ENCODE data around the gene ZNF813.
A peak's percentile ranks its signal among the peaks of the same experiment; 100 is the strongest.

The ZNF813 gene

GRCh38 chr19:53521373-53522202 is 54.1 kb downstream of the ZNF813 start:
- no peak for TF ChIP-seq CTCF (IDR thresholded peaks at IDR 0.05; ENCODE audit: low read depth, low read length)
- H3K4me3 ChIP-seq (ENCODE audit: low read depth, low read length) = peak overlapping the region; percentile 87

- TF ChIP-seq CTCF (IDR thresholded peaks at IDR 0.05; ENCODE audit: low read depth, low read length) = no peak
- H3K4me3 ChIP-seq (ENCODE audit: low read depth, low read length) = no peak overlapping the region
Observed at GRCh38 chr19:53525922-53526321, 58.4 kb downstream of the ZNF813 start.

GRCh38 chr19:53530622-53531021 is 63.1 kb downstream of the ZNF813 start:
- H3K4me3 ChIP-seq (ENCODE audit: low read depth, low read length) = no peak overlapping the region
- no peak for TF ChIP-seq CTCF (IDR thresholded peaks at IDR 0.05; ENCODE audit: low read depth, low read length)

- H3K4me3 ChIP-seq (ENCODE audit: low read depth, low read length) = no peak overlapping the region
- no peak for TF ChIP-seq CTCF (IDR thresholded peaks at IDR 0.05; ENCODE audit: low read depth, low read length)
Observed at GRCh38 chr19:53531457-53531856, 63.9 kb downstream of the ZNF813 start.

- no peak for TF ChIP-seq CTCF (IDR thresholded peaks at IDR 0.05; ENCODE audit: low read depth, low read length)
- no peak overlapping the region for H3K4me3 ChIP-seq (ENCODE audit: low read depth, low read length)
Observed at GRCh38 chr19:53532362-53532761, 64.8 kb downstream of the ZNF813 start.

- H3K4me3 ChIP-seq (ENCODE audit: low read depth, low read length) = no peak overlapping the region
- no peak for TF ChIP-seq CTCF (IDR thresholded peaks at IDR 0.05; ENCODE audit: low read depth, low read length)
Observed at GRCh38 chr19:53536225-53536548, 68.7 kb downstream of the ZNF813 start.

GRCh38 chr19:53537121-53537520 is 69.6 kb downstream of the ZNF813 start:
- peak overlapping the region; percentile 74 for H3K4me3 ChIP-seq (ENCODE audit: low read depth, low read length)
- no peak for TF ChIP-seq CTCF (IDR thresholded peaks at IDR 0.05; ENCODE audit: low read depth, low read length)
